Fibroblast of lung (primary cell): Measurements from ENCODE around the gene SLC49A4.
"Not testable (repeated sequence)": the region's sequence is repeated elsewhere in the genome, so short reads cannot be mapped to it uniquely, and the experiment has no call there.

Experiments
- EZH2 ChIP-seq: IDR thresholded peaks from 2 replicates; pipeline ENCODE4 v1.5.1; 2012; ENCODE audit warnings: low read length, control low read depth, mild to moderate bottlenecking; ENCODE audit errors: missing control alignments
- TF ChIP-seq, protein P1 (sequence below), 2 donors: IDR thresholded peaks in 1 of 2; conservative IDR thresholded peaks in 1 of 2; 1 replicate in 1 of 2; 2 replicates in 1 of 2; pipeline ENCODE4 v1.5.1; 2011 to 2012; ENCODE audit warnings: low read length in 2 of 2, control low read depth in 1 of 2, inconsistent platforms in 1 of 2, low read depth in 1 of 2, mild to moderate bottlenecking in 1 of 2

DNA sequence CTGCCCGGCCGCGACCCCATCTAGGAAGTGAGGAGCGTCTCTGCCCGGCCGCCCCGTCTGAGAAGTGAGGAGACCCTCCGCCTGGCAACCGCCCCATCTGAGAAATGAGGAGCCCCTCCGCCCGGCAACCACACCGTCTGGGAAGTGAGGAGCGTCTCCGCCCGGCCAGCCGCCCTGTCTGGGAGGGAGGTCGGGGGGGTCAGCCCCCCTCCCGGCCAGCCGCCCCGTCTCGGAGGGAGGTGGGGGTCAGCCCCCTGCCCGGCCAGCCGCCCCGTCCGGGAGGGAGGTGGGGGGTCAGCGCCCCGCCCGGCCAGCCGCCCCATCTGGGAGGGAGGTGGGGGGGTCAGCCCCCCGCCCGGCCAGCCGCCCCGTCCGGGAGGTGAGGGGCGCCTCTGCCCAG, 47.6 kb upstream of the SLC49A4 start:
- TF ChIP-seq, protein P1, sequence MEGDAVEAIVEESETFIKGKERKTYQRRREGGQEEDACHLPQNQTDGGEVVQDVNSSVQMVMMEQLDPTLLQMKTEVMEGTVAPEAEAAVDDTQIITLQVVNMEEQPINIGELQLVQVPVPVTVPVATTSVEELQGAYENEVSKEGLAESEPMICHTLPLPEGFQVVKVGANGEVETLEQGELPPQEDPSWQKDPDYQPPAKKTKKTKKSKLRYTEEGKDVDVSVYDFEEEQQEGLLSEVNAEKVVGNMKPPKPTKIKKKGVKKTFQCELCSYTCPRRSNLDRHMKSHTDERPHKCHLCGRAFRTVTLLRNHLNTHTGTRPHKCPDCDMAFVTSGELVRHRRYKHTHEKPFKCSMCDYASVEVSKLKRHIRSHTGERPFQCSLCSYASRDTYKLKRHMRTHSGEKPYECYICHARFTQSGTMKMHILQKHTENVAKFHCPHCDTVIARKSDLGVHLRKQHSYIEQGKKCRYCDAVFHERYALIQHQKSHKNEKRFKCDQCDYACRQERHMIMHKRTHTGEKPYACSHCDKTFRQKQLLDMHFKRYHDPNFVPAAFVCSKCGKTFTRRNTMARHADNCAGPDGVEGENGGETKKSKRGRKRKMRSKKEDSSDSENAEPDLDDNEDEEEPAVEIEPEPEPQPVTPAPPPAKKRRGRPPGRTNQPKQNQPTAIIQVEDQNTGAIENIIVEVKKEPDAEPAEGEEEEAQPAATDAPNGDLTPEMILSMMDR (conservative IDR thresholded peaks at IDR 0.05 in 1 of 2, IDR thresholded peaks at IDR 0.05 in 1 of 2; ENCODE audit: low read depth in 1 of 2, low read length in 2 of 2) = not testable (repeated sequence)
- TF ChIP-seq EZH2 = not testable (repeated sequence)
